Heart right ventricle (tissue), 16 donors: ENCODE results near the gene EPN2. TPM values are rescaled to one million over a fixed set of nuclear protein-coding genes. Genes with fewer than 3 reads are reported as not detected.
A peak's percentile ranks its signal among the peaks of the same experiment; 100 is the strongest.

Experiments
- ATAC-seq, 8 donors: fragments of 200-7000 bp; cut with Tn5 transposase; one replicate each; pipeline ENCODE4 v1.9.1; 2020; ENCODE audit warnings: mild to moderate bottlenecking in 8 of 8, moderate library complexity in 8 of 8, moderate number of reproducible peaks in 1 of 8
- DNase-seq, 2 donors: peaks; one replicate each; pipeline ENCODE4 v3.0.0-alpha.2; 2020
- H3K27ac ChIP-seq, 10 donors: fragments of 200-600 bp; sonication (generic) in 2 of 10; one replicate each; pipeline versions ENCODE4 v1.5.0 to v1.8.0; 2020 to 2022; ENCODE audit warnings: mild to moderate bottlenecking in 3 of 10
- H3K27me3 ChIP-seq, 7 donors: fragments of 200-600 bp; one replicate each; pipeline ENCODE4 v1.8.0; 2021 to 2022; ENCODE audit warnings: mild to moderate bottlenecking in 2 of 7
- H3K36me3 ChIP-seq, 9 donors: fragments of 200-600 bp; sonication (generic) in 1 of 9; one replicate each; pipeline versions ENCODE4 v1.5.0 to v1.8.0; 2020 to 2022; ENCODE audit warnings: mild to moderate bottlenecking in 2 of 9
- H3K4me1 ChIP-seq, 9 donors: fragments of 200-600 bp; sonication (generic) in 1 of 9; one replicate each; pipeline versions ENCODE4 v1.5.0 to v1.8.0; 2020 to 2022; ENCODE audit warnings: mild to moderate bottlenecking in 4 of 9
- H3K4me3 ChIP-seq, 10 donors: fragments of 200-600 bp; sonication (generic) in 2 of 10; one replicate each; pipeline versions ENCODE4 v1.5.0 to v1.8.0; 2020 to 2022; ENCODE audit warnings: mild to moderate bottlenecking in 7 of 10, moderate library complexity in 2 of 10
- H3K9me3 ChIP-seq, 11 donors: fragments of 200-600 bp in 10 of 11; sonication (generic) in 2 of 11; one replicate each; pipeline versions ENCODE4 v1.5.0 to v1.8.0; 2013 to 2022; ENCODE audit warnings: mild to moderate bottlenecking in 2 of 11, control low read depth in 1 of 11, moderate library complexity in 1 of 11
- WGBS, 2 donors: extraction: QIAGEN DNeasy Blood & Tissue Kit; methylation state at CpG; one replicate each; pipeline ENCODE4 v1.1.7; 2013; ENCODE audit warnings: inconsistent platforms in 1 of 2; 5-methylcytosine and 5-hydroxymethylcytosine counted together
- intact Hi-C, 10 donors: fragments of 100-400 bp; cut with DNase I; formaldehyde crosslinking; loops; one replicate each; pipeline versions ENCODE4 v1.11.1 to v1.14.2; 2022
- polyA plus RNA-seq, 2 donors: library from polyadenylated mRNA; stranded (reverse); fragments of 200-250 nt; gene quantifications; one replicate each; pipeline ENCODE4 v1.2.3, GENCODE V29; 2013
- total RNA-seq, 10 donors: library from RNA; stranded (reverse); fragmentation: NEBNext Ultra II Directional in 3 of 10; extraction: Animal tissue kit (Norgen Biotek cat#: 25700) in 3 of 10; gene quantifications; one replicate each; pipeline versions ENCODE4 v1.2.1 to v1.2.4, GENCODE V29; 2021 to 2023
- TF ChIP-seq, protein P1 (sequence below), 9 donors: fragments of 200-600 bp; sonication (generic) in 2 of 9; IDR thresholded peaks; one replicate each; pipeline versions ENCODE4 v1.5.0 to v1.8.0; 2021 to 2022; ENCODE audit warnings: antibody characterized with exemption in 9 of 9, mild to moderate bottlenecking in 5 of 9, moderate library complexity in 1 of 9
- donor health status: Arrhythmogenic right ventricular cardiomyopathy.
- donor health status: ischemic (EF 13 %, LVEDD 7.1; RV severe dilation, severe dysfunction).
- donor health status: healthy with polysubstance abuse.
- donor health status: DM: no; HTN: yes; CAD: no.
- donor health status: DM: no; HTN: no; CAD: no.
- donor health status: ischemic (EF 25% LVEDD 6.9; RV normal size, moderate dysfunction).
- donor health status: ischemic (EF 25% LVEDD 5.7; RV mildly dilated, moderate dysfunction).
- donor health status: healthy.
- donor health status: DM: yes; HTN: yes; CAD: no.
- donor health status: Ischemic cardiomyopathy.
- donor health status: ischemic (EF 35%, LVEDD 5.7; RV mildly dilated, moderate dysfunction).
- donor health status: nonischemic (EF 11% LVEDD 7.7; RV severe dilation, severe dysfunction).
- donor health status: DM: yes; HTN: yes; CAD: no.
- donor health status: PGD.
- donor health status: ischemic (EF 29% LVEDD 5.4; RV normal size, mild dysfunction).
- donor health status: nonischemic (EF 23%, LVEDD 6.1; RV moderate dilation, normal function).

EPN2 gene
- total and polyA plus RNA-seq, 12 donors = 20.0 to 83.1 (median 54.9) TPM

DNA sequence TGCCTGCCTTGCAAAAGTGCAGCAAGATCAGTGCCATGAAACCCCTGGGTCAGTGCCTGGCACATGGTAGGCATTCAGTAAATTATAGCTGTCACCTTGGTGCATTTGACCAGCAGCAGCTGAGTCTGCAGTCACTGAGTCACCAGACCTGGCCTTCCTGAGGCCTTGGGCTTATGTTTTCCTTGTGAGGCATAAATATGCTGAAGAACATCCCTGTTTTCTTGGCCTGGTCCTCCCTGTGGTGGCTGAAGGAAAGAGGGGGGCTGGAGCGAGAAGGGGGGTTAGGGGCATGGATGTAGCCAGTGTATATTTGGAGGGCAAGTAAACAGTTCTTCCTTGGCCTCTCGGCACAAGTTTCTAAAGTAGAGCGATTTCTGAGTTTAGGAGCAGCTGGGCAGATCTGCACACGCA is 26.5 kb downstream of the EPN2 start:
- peak overlapping the region; percentile 3 to 73 (median 54) for H3K27ac ChIP-seq
- no peaks in the 10 kb centered on the region for H3K36me3 ChIP-seq
- ATAC-seq (peak in 7 of 8 donors; percentile 38 to 70 (median 42)), DNase-seq (no peak)
- H3K4me1 ChIP-seq = peaks cover 20 to 96% (median 76%) of the 10 kb centered on the region in 9 donors
- H3K27me3 ChIP-seq = no peaks in the 10 kb centered on the region
- no peaks in the 10 kb centered on the region for H3K9me3 ChIP-seq
- WGBS, 2 donors = 52 to 63% methylated on average over 4 of the region's 4 CpGs
- H3K4me3 ChIP-seq = no peak overlapping the region
- TF ChIP-seq, protein P1, sequence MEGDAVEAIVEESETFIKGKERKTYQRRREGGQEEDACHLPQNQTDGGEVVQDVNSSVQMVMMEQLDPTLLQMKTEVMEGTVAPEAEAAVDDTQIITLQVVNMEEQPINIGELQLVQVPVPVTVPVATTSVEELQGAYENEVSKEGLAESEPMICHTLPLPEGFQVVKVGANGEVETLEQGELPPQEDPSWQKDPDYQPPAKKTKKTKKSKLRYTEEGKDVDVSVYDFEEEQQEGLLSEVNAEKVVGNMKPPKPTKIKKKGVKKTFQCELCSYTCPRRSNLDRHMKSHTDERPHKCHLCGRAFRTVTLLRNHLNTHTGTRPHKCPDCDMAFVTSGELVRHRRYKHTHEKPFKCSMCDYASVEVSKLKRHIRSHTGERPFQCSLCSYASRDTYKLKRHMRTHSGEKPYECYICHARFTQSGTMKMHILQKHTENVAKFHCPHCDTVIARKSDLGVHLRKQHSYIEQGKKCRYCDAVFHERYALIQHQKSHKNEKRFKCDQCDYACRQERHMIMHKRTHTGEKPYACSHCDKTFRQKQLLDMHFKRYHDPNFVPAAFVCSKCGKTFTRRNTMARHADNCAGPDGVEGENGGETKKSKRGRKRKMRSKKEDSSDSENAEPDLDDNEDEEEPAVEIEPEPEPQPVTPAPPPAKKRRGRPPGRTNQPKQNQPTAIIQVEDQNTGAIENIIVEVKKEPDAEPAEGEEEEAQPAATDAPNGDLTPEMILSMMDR (IDR thresholded peaks at IDR 0.05) = no peak
- intact Hi-C loops = loop anchor here in 1 of 10 donors (5.0 kb wide), 1 partner anchor 39 kb away; no protein-coding TSS in a partner anchor

DNA sequence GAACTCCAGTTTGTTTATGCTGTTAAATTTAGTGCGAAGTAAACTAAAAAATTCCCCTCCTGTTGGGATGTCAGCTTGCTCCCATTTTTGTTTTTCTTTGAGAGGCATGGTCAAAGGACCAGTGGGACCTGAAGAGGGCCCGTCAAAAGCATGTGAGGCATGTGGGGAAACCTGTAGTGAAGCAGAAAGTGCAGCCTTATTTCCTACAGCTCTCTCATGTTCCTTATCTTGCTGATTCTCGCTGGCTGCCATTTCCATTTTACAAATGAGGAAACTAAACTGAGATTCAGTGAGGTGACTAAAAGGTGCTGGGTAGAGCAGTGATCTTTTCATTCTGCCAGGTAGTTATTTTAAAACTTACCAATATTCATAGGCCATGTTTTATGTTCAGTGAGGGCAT is 27.1 kb downstream of the EPN2 start:
- peaks cover 27 to 96% (median 82%) of the 10 kb centered on the region in 9 donors for H3K4me1 ChIP-seq
- TF ChIP-seq, protein P1 (IDR thresholded peaks at IDR 0.05) = no peak
- H3K36me3 ChIP-seq = no peaks in the 10 kb centered on the region
- DNase-seq (no peak), ATAC-seq (no peak)
- intact Hi-C loops = loop anchor here in 1 of 10 donors (5.0 kb wide), 1 partner anchor 38 kb away; no protein-coding TSS in a partner anchor
- WGBS, 2 donors = 35 to 49% methylated on average over 3 of the region's 3 CpGs
- H3K4me3 ChIP-seq = no peak overlapping the region
- H3K27me3 ChIP-seq = no peaks in the 10 kb centered on the region
- no peaks in the 10 kb centered on the region for H3K9me3 ChIP-seq
- peak overlapping the region in 9 of 10 donors; percentile 23 to 73 (median 57) for H3K27ac ChIP-seq

DNA sequence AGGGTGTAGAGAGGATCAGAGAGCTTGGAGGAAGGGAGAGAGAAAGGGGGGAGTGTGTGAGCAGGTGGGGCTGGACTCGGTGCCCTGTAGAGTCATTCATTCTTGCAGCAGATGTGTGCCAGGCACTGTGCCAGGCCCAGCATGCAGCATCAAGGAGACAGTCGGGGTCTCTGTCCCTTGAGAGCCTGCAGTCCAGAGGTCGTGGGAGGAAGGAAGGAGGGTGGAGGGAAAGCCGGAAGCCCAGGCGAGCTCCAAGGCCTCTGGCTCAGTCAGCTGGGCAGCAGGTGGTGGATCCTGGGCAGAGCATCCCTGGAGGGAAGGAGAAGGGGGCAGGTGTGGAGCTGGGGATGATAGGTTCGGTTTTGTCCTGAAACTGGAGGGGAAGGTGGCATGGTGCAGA is 27.5 kb downstream of the EPN2 start:
- Histone ChIP-seq H3K27ac (peak overlapping the region in 8 of 10 donors; percentile 23 to 73 (median 54)), H3K4me3 (no peak overlapping the region), H3K9me3 (no peaks in the 10 kb centered on the region), H3K27me3 (no peaks in the 10 kb centered on the region), H3K36me3 (no peaks in the 10 kb centered on the region), H3K4me1 (peaks cover 31 to 97% (median 85%) of the 10 kb centered on the region in 9 donors)
- DNase-seq (no peak), ATAC-seq (peak in 4 of 8 donors; percentile 3 to 27 (median 14))
- intact Hi-C loops = loop anchor here in 1 of 10 donors (5.0 kb wide), 1 partner anchor 38 kb away; no protein-coding TSS in a partner anchor
- 28 to 36% methylated on average over 6 of the region's 6 CpGs for WGBS, 2 donors
- TF ChIP-seq, protein P1 (IDR thresholded peaks at IDR 0.05) = no peak

DNA sequence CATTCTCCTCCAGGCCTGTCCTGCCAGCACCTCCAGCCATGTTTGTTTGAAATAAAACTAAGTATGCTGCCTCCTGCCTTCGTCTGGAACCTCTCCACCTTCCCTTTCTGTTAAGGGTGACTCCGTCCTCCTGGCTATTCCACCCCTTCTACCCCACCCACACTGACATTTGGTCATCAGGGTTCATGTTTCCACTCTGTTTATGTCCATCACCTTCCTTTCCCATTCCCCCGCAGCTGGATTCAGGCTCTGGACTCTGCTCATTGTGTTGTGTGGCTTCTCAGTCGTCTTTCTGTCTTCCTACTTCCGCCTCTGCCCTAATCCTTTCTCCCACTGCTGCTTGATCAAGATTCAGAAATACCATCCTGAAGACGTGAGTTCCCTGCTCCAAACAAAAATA is 28.6 kb downstream of the EPN2 start:
- ATAC-seq (no peak), DNase-seq (no peak)
- intact Hi-C loops = no loop called here
- Histone ChIP-seq H3K4me1 (peaks cover 41 to 97% (median 85%) of the 10 kb centered on the region in 9 donors), H3K36me3 (no peaks in the 10 kb centered on the region), H3K4me3 (no peak overlapping the region), H3K9me3 (no peaks in the 10 kb centered on the region), H3K27me3 (peaks cover 0 to 3% (median 0%) of the 10 kb centered on the region in 7 donors), H3K27ac (peak overlapping the region in 2 of 10 donors; percentile 4 to 73)
- WGBS, 2 donors = 80 to 85% methylated on average over 6 of the region's 6 CpGs
- TF ChIP-seq, protein P1 (IDR thresholded peaks at IDR 0.05) = no peak
